GM18907 (cell line): Measurements from ENCODE around the gene NGFR.
A peak's percentile ranks its signal among the peaks of the same experiment; 100 is the strongest.
"Not testable (repeated sequence)": the region's sequence is repeated elsewhere in the genome, so short reads cannot be mapped to it uniquely, and the experiment has no call there.

Experiments used
- ATAC-seq: cut with Tn5 transposase; IDR thresholded peaks from one replicate; pipeline ENCODE4 v1.9.1; 2021; ENCODE audit warnings: mild to moderate bottlenecking, moderate library complexity; ENCODE audit not compliant: unreplicated experiment

NGFR gene

GRCh38 chr17:49496183-49496866 is 1.2 kb downstream of the NGFR start:
- peak; percentile 55 for ATAC-seq

GRCh38 chr17:49496867-49497147 is 1.7 kb downstream of the NGFR start:
- no peak for ATAC-seq

- no peak for ATAC-seq
These were observed 2.3 kb downstream of the NGFR start for GRCh38 chr17:49497148-49498028.

- no peak for ATAC-seq
These were observed 3.0 kb downstream of the NGFR start for GRCh38 chr17:49498029-49498615.

- ATAC-seq = no peak
These were observed 6.4 kb downstream of the NGFR start for GRCh38 chr17:49501496-49501895.

GRCh38 chr17:49502254-49502653 is 7.2 kb downstream of the NGFR start:
- ATAC-seq = no peak

GRCh38 chr17:49502680-49503079 is 7.6 kb downstream of the NGFR start:
- ATAC-seq = not testable (repeated sequence)

- no peak for ATAC-seq
These were observed 9.3 kb downstream of the NGFR start for GRCh38 chr17:49504369-49504768.

GRCh38 chr17:49505854-49506253 is 10.8 kb downstream of the NGFR start:
- no peak for ATAC-seq

GRCh38 chr17:49506282-49506681 is 11.2 kb downstream of the NGFR start:
- ATAC-seq = no peak

- ATAC-seq = no peak
These were observed 13.2 kb downstream of the NGFR start for GRCh38 chr17:49508061-49508865.

GRCh38 chr17:49508866-49509587 is 13.9 kb downstream of the NGFR start:
- no peak for ATAC-seq

- no peak for ATAC-seq
These were observed 14.5 kb downstream of the NGFR start for GRCh38 chr17:49509588-49509917.

GRCh38 chr17:49510059-49510719 is 15.1 kb downstream of the NGFR start:
- ATAC-seq = no peak

GRCh38 chr17:49510720-49511110 is 15.6 kb downstream of the NGFR start:
- ATAC-seq = no peak

GRCh38 chr17:49511810-49512209 is 16.7 kb downstream of the NGFR start:
- ATAC-seq = no peak

- no peak for ATAC-seq
These were observed 17.4 kb downstream of the NGFR start for GRCh38 chr17:49512296-49513043.

- no peak for ATAC-seq
These were observed 17.9 kb downstream of the NGFR start for GRCh38 chr17:49513044-49513395.

GRCh38 chr17:49513641-49514040 is 18.5 kb downstream of the NGFR start:
- ATAC-seq = no peak
